ENCODE data around the gene RPS17. TPM values are rescaled to one million over a fixed set of nuclear protein-coding genes. Genes with fewer than 3 reads are reported as not detected.
"Not testable (repeated sequence)": the region's sequence is repeated elsewhere in the genome, so short reads cannot be mapped to it uniquely, and the experiment has no call there.

Gene RPS17
- total and polyA plus RNA-seq, 2 of the 4 experiments (the other 2 are of a cell fraction): 2,617 to 4,201 TPM

- BruUV-seq (replicated peaks): no TSS peak
- H4K20me1 ChIP-seq (ENCODE audit: insufficient read depth, low read length): peaks cover 50% of the 10 kb centered on the region
- no peak overlapping the region for H4K91ac ChIP-seq (ENCODE audit: insufficient read depth, low read depth, low read length)
- H3K4me2 ChIP-seq (ENCODE audit: low read depth, low read length): no peak overlapping the region
- ChIA-PET POLR2A (ENCODE audit: unreplicated experiment) (no interaction called here), CTCF (interaction anchor here (0.6 kb wide), 1 partner anchor 13 kb away, joined by 4 read pairs; no protein-coding TSS in a partner anchor)
- H2AK5ac ChIP-seq (ENCODE audit: low read depth, low read length): no peak overlapping the region
- H3K23ac ChIP-seq (ENCODE audit: low read depth, low read length): no peak overlapping the region
- DNase-seq (no peak), ATAC-seq (ENCODE audit: low read depth) (no peak)
- no peaks in the 10 kb centered on the region for H3K9me1 ChIP-seq (ENCODE audit: insufficient read depth, low read length)
- no peak for TF ChIP-seq CHD1 (IDR thresholded peaks at IDR 0.05; ENCODE audit: low read depth, low read length)
- no peak for TF ChIP-seq MAZ (IDR thresholded peaks at IDR 0.05; ENCODE audit: borderline replicate concordance, low read depth, low read length)
- no peak for TF ChIP-seq FOS (IDR thresholded peaks at IDR 0.05; ENCODE audit: low read depth, low read length)
- TF ChIP-seq RFX5 (IDR thresholded peaks at IDR 0.05; ENCODE audit: low read depth, low read length): no peak
- no peak for TF ChIP-seq BHLHE40 (IDR thresholded peaks at IDR 0.05; ENCODE audit: low read depth, low read length)
- no peak for TF ChIP-seq MXI1 (IDR thresholded peaks at IDR 0.05; ENCODE audit: borderline replicate concordance, low read depth, low read length)
- TF ChIP-seq CEBPB (IDR thresholded peaks at IDR 0.05; ENCODE audit: low read depth, low read length): no peak
- WGBS, 2 experiments (ENCODE audit: extremely low coverage in 2 of 2, insufficient read length in 1 of 2): 93% methylated on average over 4 of the region's 9 CpGs; no CpG with 5 or more reads in 1 of the 2 experiments
- H4K8ac ChIP-seq (ENCODE audit: low read depth in 2 of 2, low read length in 2 of 2): no peak overlapping the region
- H3K4me1 ChIP-seq (ENCODE audit: control insufficient read depth, insufficient read depth, low read length): no peaks in the 10 kb centered on the region; the same call in 1 of the 2 replicates
- no peak overlapping the region for H3K18ac ChIP-seq (ENCODE audit: low read depth, low read length)
- no peaks in the 10 kb centered on the region for H3K27me3 ChIP-seq (ENCODE audit: control insufficient read depth, insufficient read depth, low read length)
- no peak overlapping the region for H4K5ac ChIP-seq (ENCODE audit: low read depth, low read length)
- peaks cover 28 to 50% of the 10 kb centered on the region in 2 experiments for H3K79me1 ChIP-seq (ENCODE audit: low read depth in 1 of 2, low read length in 2 of 2)
- H3K14ac ChIP-seq (replicated peaks; ENCODE audit: low read depth, low read length): no peak overlapping the region
- intact Hi-C loops (cut with micrococcal nuclease) (no loop called here), dilution Hi-C loops (cut with HindIII; ENCODE audit: low sequenced_read_pairs, unreplicated experiment) (no loop called here), in situ Hi-C loops (cut with MboI; ENCODE audit: low sequenced_read_pairs) (loop anchor here (10.0 kb wide), 3 partner anchors 161 to 469 kb away; no protein-coding TSS in a partner anchor)
- H3K4me3 ChIP-seq (ENCODE audit: insufficient read depth, low read depth, low read length): no peak overlapping the region
- no peak overlapping the region for H2AK9ac ChIP-seq (replicated peaks; ENCODE audit: low read depth, low read length, poor library complexity)
- H2BK20ac ChIP-seq (ENCODE audit: low read depth, low read length): no peak overlapping the region
- no peak overlapping the region for H2BK15ac ChIP-seq (ENCODE audit: low read depth, low read length)
- H3K36me3 ChIP-seq (ENCODE audit: control insufficient read depth, insufficient read depth, low read length): peaks cover 45% of the 10 kb centered on the region
- no peak overlapping the region for H2BK120ac ChIP-seq (ENCODE audit: low read depth, low read length)
- H2AFZ ChIP-seq (replicated peaks; ENCODE audit: low read length, poor library complexity): no peak overlapping the region
- no peak overlapping the region for H3K27ac ChIP-seq (ENCODE audit: insufficient read depth, low read length)
- no peaks in the 10 kb centered on the region for H3K9me3 ChIP-seq (ENCODE audit: control insufficient read depth, insufficient read depth, low read length)
- H2BK5ac ChIP-seq (ENCODE audit: low read depth, low read length, poor library complexity, severe bottlenecking): no peak overlapping the region
- H3K56ac ChIP-seq (ENCODE audit: extremely low read depth, insufficient read depth, low read length): no peak overlapping the region
- H3K9ac ChIP-seq (ENCODE audit: low read depth, low read length): no peak overlapping the region
- H3K4ac ChIP-seq (ENCODE audit: low read depth, low read length): no peak overlapping the region
These were observed 4.5 kb downstream of the RPS17 start for GRCh38 chr15:82535566-82536408.

GRCh38 chr15:82535151-82535550 lies 5.1 kb downstream of the RPS17 start:
- H4K8ac ChIP-seq (ENCODE audit: low read depth in 2 of 2, low read length in 2 of 2); H3K9me3 ChIP-seq (ENCODE audit: control insufficient read depth, insufficient read depth, low read length); H3K4me1 ChIP-seq (ENCODE audit: control insufficient read depth, insufficient read depth, low read length); H2BK5ac ChIP-seq (ENCODE audit: low read depth, low read length, poor library complexity, severe bottlenecking); H3K18ac ChIP-seq (ENCODE audit: low read depth, low read length); H2BK15ac ChIP-seq (ENCODE audit: low read depth, low read length); H3K27ac ChIP-seq (ENCODE audit: insufficient read depth, low read length); H2AK9ac ChIP-seq (replicated peaks; ENCODE audit: low read depth, low read length, poor library complexity); H2AFZ ChIP-seq (replicated peaks; ENCODE audit: low read length, poor library complexity); H4K91ac ChIP-seq (ENCODE audit: insufficient read depth, low read depth, low read length); H3K56ac ChIP-seq (ENCODE audit: extremely low read depth, insufficient read depth, low read length); ATAC-seq (ENCODE audit: low read depth); H3K4me2 ChIP-seq (ENCODE audit: low read depth, low read length); H4K5ac ChIP-seq (ENCODE audit: low read depth, low read length); DNase-seq; H3K4me3 ChIP-seq (ENCODE audit: insufficient read depth, low read depth, low read length); H3K23ac ChIP-seq (ENCODE audit: low read depth, low read length); H2BK120ac ChIP-seq (ENCODE audit: low read depth, low read length); H3K14ac ChIP-seq (replicated peaks; ENCODE audit: low read depth, low read length); H2BK20ac ChIP-seq (ENCODE audit: low read depth, low read length); POLR2A ChIA-PET (ENCODE audit: unreplicated experiment); H3K9me1 ChIP-seq (ENCODE audit: insufficient read depth, low read length); H3K9ac ChIP-seq (ENCODE audit: low read depth, low read length); BruUV-seq (replicated peaks); intact Hi-C loops (cut with micrococcal nuclease); H3K27me3 ChIP-seq (ENCODE audit: control insufficient read depth, insufficient read depth, low read length); CTCF ChIA-PET; H2AK5ac ChIP-seq (ENCODE audit: low read depth, low read length); dilution Hi-C loops (cut with HindIII; ENCODE audit: low sequenced_read_pairs, unreplicated experiment); H3K4ac ChIP-seq (ENCODE audit: low read depth, low read length): not testable (repeated sequence)
- H4K20me1 ChIP-seq (ENCODE audit: insufficient read depth, low read length): peaks cover 49% of the 10 kb centered on the region
- peaks cover 28 to 47% of the 10 kb centered on the region in 2 experiments for H3K79me1 ChIP-seq (ENCODE audit: low read depth in 1 of 2, low read length in 2 of 2)
- WGBS, 2 experiments (ENCODE audit: extremely low coverage in 2 of 2, insufficient read length in 1 of 2): no CpG with 5 or more reads among the region's 5 CpGs
- in situ Hi-C loops (cut with MboI; ENCODE audit: low sequenced_read_pairs): loop anchor here (10.0 kb wide), 3 partner anchors 160 to 470 kb away; no protein-coding TSS in a partner anchor
- H3K36me3 ChIP-seq (ENCODE audit: control insufficient read depth, insufficient read depth, low read length): peaks cover 45% of the 10 kb centered on the region

Measured in IMR-90 (cell line).